LHCN-M2 (cell line): ENCODE data around the gene ABHD4. TPM values are rescaled to one million over a fixed set of nuclear protein-coding genes. Genes with fewer than 3 reads are reported as not detected.
"Not testable (repeated sequence)": the region's sequence is repeated elsewhere in the genome, so short reads cannot be mapped to it uniquely, and the experiment has no call there.

Experiments
- DNase-seq: peaks from one replicate; pipeline ENCODE4 v3.0.0-alpha.2; 2012; ENCODE audit warnings: low read depth
- total RNA-seq: library from RNA; depleted of rRNA; stranded (reverse); fragments of >200 nt; gene quantifications from 2 replicates; pipeline ENCODE4 v1.2.3, GENCODE V29; 2014

ABHD4 gene
- total RNA-seq, 1 experiment from 2014 or later: 9.8 TPM

GRCh38 chr14:22561661-22562579 lies 36.2 kb upstream of the ABHD4 start:
- DNase-seq: no peak

DNA sequence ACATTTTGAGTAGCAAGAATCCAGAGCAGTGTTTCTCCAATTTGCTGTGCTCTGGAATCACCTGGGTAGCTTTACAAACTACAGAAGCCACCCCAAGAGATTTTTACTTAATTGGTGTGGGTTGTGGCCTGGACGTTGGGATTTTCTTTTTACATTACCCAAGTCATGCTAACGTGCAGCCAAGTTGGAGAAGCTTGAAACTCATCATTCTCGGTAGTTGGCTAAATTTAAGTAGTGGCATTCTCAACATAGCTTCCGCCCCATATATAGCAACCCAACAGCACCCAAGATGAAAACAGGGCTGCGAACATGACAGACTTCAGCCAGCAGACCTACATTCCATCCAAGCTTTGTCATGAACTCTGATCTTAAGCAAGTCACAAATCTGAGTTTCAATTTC lies 34.1 kb upstream of the ABHD4 start:
- DNase-seq: no peak

GRCh38 chr14:22564463-22564862 lies 33.6 kb upstream of the ABHD4 start:
- DNase-seq: no peak

- DNase-seq: no peak
Observed at GRCh38 chr14:22565391-22565945, 32.6 kb upstream of the ABHD4 start.

DNA sequence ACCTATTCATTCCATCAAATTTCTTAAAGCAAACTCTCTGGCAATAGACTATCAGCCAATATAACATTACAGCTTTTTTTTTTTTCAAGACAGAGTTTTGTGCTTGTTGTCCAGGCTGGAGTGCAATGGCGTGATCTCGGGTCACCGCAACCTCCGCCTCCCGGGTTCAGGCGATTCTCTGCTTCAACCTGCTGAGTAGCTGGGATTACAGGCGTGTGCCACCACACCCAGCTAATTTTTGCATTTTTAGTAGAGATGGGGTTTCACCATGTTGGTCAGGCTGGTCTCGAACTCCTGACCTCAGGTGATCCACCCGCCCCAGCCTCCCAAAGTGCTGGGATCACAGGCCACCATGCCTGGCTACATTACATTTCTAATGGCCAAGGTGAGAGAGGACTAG lies 31.8 kb upstream of the ABHD4 start:
- DNase-seq: not testable (repeated sequence)

GRCh38 chr14:22566845-22567244 lies 31.3 kb upstream of the ABHD4 start:
- no peak for DNase-seq

GRCh38 chr14:22567437-22567836 lies 30.7 kb upstream of the ABHD4 start:
- DNase-seq: no peak

GRCh38 chr14:22569106-22569736 lies 28.9 kb upstream of the ABHD4 start:
- DNase-seq: no peak

- DNase-seq: no peak
Observed at GRCh38 chr14:22569737-22570131, 28.4 kb upstream of the ABHD4 start.

- peak; percentile 77 for DNase-seq
Observed at GRCh38 chr14:22570132-22570949, 27.8 kb upstream of the ABHD4 start.

DNA sequence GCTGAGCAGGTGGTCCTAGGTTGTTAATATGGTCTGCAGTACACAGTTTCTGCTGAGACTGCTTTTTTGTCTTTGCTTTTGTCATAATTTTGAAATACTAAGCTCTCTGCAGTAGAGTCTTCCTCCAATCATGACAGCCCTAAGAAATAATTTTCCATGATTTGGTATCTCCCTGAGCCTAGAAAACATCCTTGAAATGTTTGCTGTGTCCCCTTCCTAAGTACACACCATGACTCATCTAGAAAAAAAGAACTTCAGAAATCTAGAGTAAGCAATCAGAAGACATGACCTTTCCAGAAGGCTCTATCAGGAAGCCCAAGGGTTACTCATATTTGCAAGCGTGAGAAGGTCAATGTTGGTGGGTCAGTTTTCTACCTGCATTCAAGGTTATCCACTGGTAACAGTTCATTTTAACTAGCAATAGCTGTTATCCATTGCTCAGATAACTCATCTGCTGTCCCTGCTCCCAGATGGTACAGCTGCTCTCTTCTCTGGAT lies 25.5 kb upstream of the ABHD4 start:
- peak; percentile 38 for DNase-seq

- no peak for DNase-seq
Observed at GRCh38 chr14:22573804-22574203, 24.3 kb upstream of the ABHD4 start.

GRCh38 chr14:22577334-22577908 lies 20.7 kb upstream of the ABHD4 start:
- DNase-seq: no peak

- no peak for DNase-seq
Observed at GRCh38 chr14:22579236-22579635, 18.9 kb upstream of the ABHD4 start.

DNA sequence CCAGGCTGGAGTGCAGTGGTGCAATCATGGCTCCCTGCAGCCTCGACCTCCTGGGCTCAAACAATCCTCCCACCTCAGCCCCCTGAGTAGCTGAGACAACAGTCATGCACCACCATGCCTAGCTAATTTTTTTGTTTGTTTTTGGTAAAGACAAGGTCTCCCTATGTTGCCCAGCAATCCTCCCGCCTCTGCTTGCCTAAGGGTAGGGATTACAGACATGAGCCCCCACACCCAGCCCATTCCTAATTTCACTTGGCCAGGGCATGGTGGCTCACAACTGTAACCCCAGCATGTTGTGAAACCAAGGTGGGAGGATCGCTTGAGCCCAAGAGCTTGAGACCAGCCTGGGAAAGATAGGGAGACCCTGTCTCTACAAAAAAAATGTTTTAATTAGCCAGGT lies 18.2 kb upstream of the ABHD4 start:
- no peak for DNase-seq

- no peak for DNase-seq
Observed at GRCh38 chr14:22580625-22581024, 17.5 kb upstream of the ABHD4 start.

GRCh38 chr14:22583994-22584393 lies 14.1 kb upstream of the ABHD4 start:
- DNase-seq: no peak

GRCh38 chr14:22587247-22587646 lies 10.9 kb upstream of the ABHD4 start:
- no peak for DNase-seq

DNA sequence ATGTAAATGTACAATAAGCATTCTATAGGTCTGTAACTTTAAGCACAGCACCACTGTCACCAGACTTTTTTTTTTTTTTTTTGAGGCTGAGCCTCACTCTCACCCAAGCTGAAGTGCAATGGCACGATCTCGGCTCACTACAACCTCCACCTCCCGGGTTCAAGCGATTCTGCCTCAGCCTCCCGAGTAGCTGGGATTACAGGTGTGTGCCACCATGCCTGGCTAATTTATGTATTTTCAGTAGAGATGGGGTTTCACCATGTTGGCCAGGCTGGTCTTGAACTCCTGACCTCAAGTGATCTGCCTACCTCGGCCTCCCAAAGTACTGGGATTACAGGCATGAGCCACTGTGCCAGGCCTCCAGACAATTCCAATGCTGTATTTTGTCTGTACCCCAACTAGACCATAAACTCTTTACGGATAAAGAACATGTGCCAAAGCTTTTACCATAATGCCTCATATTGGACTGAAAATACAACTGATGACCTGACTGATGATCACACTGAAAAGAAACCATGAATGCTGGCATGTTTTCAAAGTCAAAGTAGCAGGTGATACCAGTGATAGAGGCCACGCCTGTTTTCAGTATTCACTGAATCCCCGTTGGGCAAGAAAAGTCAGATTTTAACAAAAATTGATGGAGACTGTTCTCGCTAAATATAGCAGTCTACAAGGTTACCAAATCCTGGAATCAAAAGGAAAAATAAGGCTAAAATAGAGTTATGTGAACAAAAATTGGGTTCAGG lies 10.2 kb upstream of the ABHD4 start:
- not testable (repeated sequence) for DNase-seq

DNA sequence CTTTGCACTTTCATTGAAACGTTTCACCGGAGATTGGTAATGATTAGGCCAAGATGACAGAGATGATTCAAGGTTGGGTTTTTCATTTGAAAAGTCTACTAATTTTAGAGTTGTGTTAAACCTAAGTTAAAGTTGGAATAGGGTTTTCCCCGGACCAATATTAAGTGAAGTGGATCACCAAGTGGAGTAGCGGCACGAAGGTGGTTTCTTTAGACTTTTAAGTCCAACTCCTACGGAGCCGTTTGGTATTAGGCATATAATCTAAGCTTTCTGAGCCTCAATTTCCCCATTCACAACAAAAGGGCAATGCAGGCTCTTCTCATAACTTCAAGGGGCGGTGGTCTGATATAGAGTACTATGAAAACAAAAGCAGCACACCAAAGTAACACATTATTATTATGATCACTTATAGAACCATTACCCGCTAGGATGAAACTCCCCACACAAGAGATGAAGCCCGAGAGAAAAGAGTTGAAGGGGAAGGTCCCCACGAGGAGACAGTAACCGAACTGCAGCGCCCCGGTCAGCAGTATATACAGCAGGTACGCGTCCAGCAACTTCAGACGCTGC lies 9.5 kb upstream of the ABHD4 start:
- DNase-seq: no peak
